Lower leg skin (tissue), 3 donors: Measurements from ENCODE around the gene SEMA6D.

ENCODE experiments used
- CTCF ChIP-seq, 3 donors: fragments of 450-650 bp; IDR thresholded peaks; one replicate each; pipeline ENCODE4 v1.5.1; 2016; ENCODE audit warnings: antibody characterized with exemption in 3 of 3, mild to moderate bottlenecking in 3 of 3, moderate library complexity in 2 of 3
- POLR2A ChIP-seq, 2 donors: fragments of 450-650 bp; IDR thresholded peaks; one replicate each; pipeline ENCODE4 v1.6.1; 2016 to 2017; ENCODE audit warnings: antibody characterized with exemption in 2 of 2, mild to moderate bottlenecking in 1 of 2, moderate library complexity in 1 of 2

- TF ChIP-seq CTCF (IDR thresholded peaks at IDR 0.05) (no peak), POLR2A (IDR thresholded peaks at IDR 0.05) (no peak)
These were observed 55.8 kb downstream of the SEMA6D start for GRCh38 chr15:47773143-47773542.
